DMS53 treated with DMSO at 0.1 percent for 48 hours (cell line): ENCODE measurements around the gene PTPN2.
"Not testable (repeated sequence)": the region's sequence is repeated elsewhere in the genome, so short reads cannot be mapped to it uniquely, and the experiment has no call there.

ENCODE experiments used
- DNase-seq: peaks from one replicate; lab custom pipeline; 2025; ENCODE audit not compliant: unreplicated experiment; lab: John Stamatoyannopoulos, UW

The PTPN2 gene

GRCh38 chr18:12883684-12884405 is at the start of gene PTPN2:
Gene PTPN2 (minus strand): TSS chr18:12884237. CDS start chr18:12884141, 96 bp downstream.
- DNase-seq: peak; percentile 96

- no peak for DNase-seq
These were observed 49.3 kb upstream of the PTPN2 start for GRCh38 chr18:12933327-12933726.

- DNase-seq: no peak
These were observed 46.9 kb upstream of the PTPN2 start for GRCh38 chr18:12930908-12931307.

- no peak for DNase-seq
These were observed 46.3 kb upstream of the PTPN2 start for GRCh38 chr18:12930376-12930775.

- no peak for DNase-seq
These were observed 45.5 kb upstream of the PTPN2 start for GRCh38 chr18:12929477-12930083.

- no peak for DNase-seq
These were observed 44.6 kb upstream of the PTPN2 start for GRCh38 chr18:12928641-12929040.

- no peak for DNase-seq
These were observed 44.2 kb upstream of the PTPN2 start for GRCh38 chr18:12928206-12928605.

- no peak for DNase-seq
These were observed 40.6 kb upstream of the PTPN2 start for GRCh38 chr18:12924616-12925015.

- no peak for DNase-seq
These were observed 38.2 kb upstream of the PTPN2 start for GRCh38 chr18:12922266-12922665.

GRCh38 chr18:12921178-12921577 is 37.1 kb upstream of the PTPN2 start:
- no peak for DNase-seq

GRCh38 chr18:12911929-12912703 is 28.1 kb upstream of the PTPN2 start:
- no peak for DNase-seq

- DNase-seq: peak; percentile 27
These were observed 27.2 kb upstream of the PTPN2 start for GRCh38 chr18:12911025-12911928.

- DNase-seq: no peak
These were observed 24.7 kb upstream of the PTPN2 start for GRCh38 chr18:12908706-12909105.

GRCh38 chr18:12907258-12907925 is 23.4 kb upstream of the PTPN2 start:
- no peak for DNase-seq

GRCh38 chr18:12906773-12907172 is 22.7 kb upstream of the PTPN2 start:
- DNase-seq: no peak

GRCh38 chr18:12906119-12906518 is 22.1 kb upstream of the PTPN2 start:
- DNase-seq: no peak

GRCh38 chr18:12904012-12904516 is 20.0 kb upstream of the PTPN2 start:
- DNase-seq: no peak

GRCh38 chr18:12901208-12901607 is 17.2 kb upstream of the PTPN2 start:
- DNase-seq: not testable (repeated sequence)

- not testable (repeated sequence) for DNase-seq
These were observed 12.8 kb upstream of the PTPN2 start for GRCh38 chr18:12896784-12897333.

- DNase-seq: no peak
These were observed 11.6 kb upstream of the PTPN2 start for GRCh38 chr18:12895626-12896025.
